HG03025 (cell line): ENCODE data around the gene HNRNPH2.

Source experiments
- ATAC-seq: cut with Tn5 transposase; IDR thresholded peaks from one replicate; pipeline ENCODE4 v1.9.1; 2021; ENCODE audit warnings: mild to moderate bottlenecking, moderate library complexity; ENCODE audit not compliant: unreplicated experiment, low FRiP score

The HNRNPH2 gene

GRCh38 chrX:101407748-101408531 is at the start of gene HNRNPH2, which contains the start of gene GLA:
TSS of gene HNRNPH2 (plus strand) at chrX:101408222. CDS start at chrX:101411989, 3,767 bp downstream.
TSS of gene GLA (minus strand) at chrX:101407925. CDS start at chrX:101407903, 22 bp downstream.
- peak; percentile 94 for ATAC-seq

- no peak for ATAC-seq
Measured at GRCh38 chrX:101359966-101360365, 48.1 kb upstream of the HNRNPH2 start.

GRCh38 chrX:101360390-101360789 is 47.6 kb upstream of the HNRNPH2 start:
- ATAC-seq: no peak

GRCh38 chrX:101362116-101362515 is 45.9 kb upstream of the HNRNPH2 start:
- no peak for ATAC-seq

- ATAC-seq: no peak
Measured at GRCh38 chrX:101362757-101363156, 45.3 kb upstream of the HNRNPH2 start.

GRCh38 chrX:101365301-101365795 is 42.7 kb upstream of the HNRNPH2 start:
- ATAC-seq: no peak

- no peak for ATAC-seq
Measured at GRCh38 chrX:101368800-101369199, 39.2 kb upstream of the HNRNPH2 start.

GRCh38 chrX:101369687-101370086 is 38.3 kb upstream of the HNRNPH2 start:
- ATAC-seq: no peak

- peak; percentile 66 for ATAC-seq
Measured at GRCh38 chrX:101370888-101371504, 37.0 kb upstream of the HNRNPH2 start.

GRCh38 chrX:101377547-101377946 is 30.5 kb upstream of the HNRNPH2 start:
- ATAC-seq: peak; percentile 57

GRCh38 chrX:101383679-101384205 is 24.3 kb upstream of the HNRNPH2 start:
- ATAC-seq: peak; percentile 66

- ATAC-seq: no peak
Measured at GRCh38 chrX:101385026-101385684, 22.9 kb upstream of the HNRNPH2 start.

GRCh38 chrX:101385795-101386541 is 22.1 kb upstream of the HNRNPH2 start, which contains the start of gene BTK:
TSS of gene BTK (minus strand) at chrX:101386191. CDS start at chrX:101375284, 10,907 bp downstream.
- ATAC-seq: peak; percentile 71

GRCh38 chrX:101386542-101386885 is 21.5 kb upstream of the HNRNPH2 start:
- ATAC-seq: no peak

GRCh38 chrX:101388604-101389003 is 19.4 kb upstream of the HNRNPH2 start:
- no peak for ATAC-seq

GRCh38 chrX:101390664-101391525 is 17.1 kb upstream of the HNRNPH2 start, which contains the start of gene RPL36A:
TSS of gene RPL36A (plus strand) at chrX:101391011. CDS start at chrX:101391044, 33 bp downstream.
- ATAC-seq: peak; percentile 68

- no peak for ATAC-seq
Measured at GRCh38 chrX:101391831-101392230, 16.2 kb upstream of the HNRNPH2 start.

- no peak for ATAC-seq
Measured at GRCh38 chrX:101393530-101394305, 14.3 kb upstream of the HNRNPH2 start.
